GM12872 (cell line): ENCODE data around the gene VAMP8.

Experiments used
- CTCF ChIP-seq: IDR thresholded peaks from 3 replicates; pipeline ENCODE4 v1.5.1; 2011; ENCODE audit warnings: low read depth, mild to moderate bottlenecking, low read length, moderate library complexity; ENCODE audit not compliant: insufficient read depth

VAMP8 gene

DNA sequence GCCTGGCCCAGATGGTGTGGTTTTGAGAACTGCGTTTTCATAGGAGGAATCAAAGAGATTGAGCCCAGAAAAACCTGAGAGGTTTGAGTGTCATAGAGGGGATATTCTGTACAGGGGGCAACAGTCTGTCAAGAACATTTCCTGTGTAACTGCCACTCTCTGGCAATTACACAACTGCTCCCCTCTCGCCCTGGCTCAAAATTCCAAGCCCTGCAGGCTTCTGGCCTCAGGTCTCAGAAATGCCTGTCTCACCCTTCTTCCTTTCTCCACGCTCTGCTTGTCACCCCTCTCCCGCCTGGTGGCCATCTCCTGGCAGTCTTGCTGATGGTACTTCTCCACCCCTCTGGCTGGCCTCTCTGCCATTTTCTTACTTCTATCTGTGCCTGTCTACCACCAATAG lies 10.8 kb downstream of the VAMP8 start:
- no peak for TF ChIP-seq CTCF

DNA sequence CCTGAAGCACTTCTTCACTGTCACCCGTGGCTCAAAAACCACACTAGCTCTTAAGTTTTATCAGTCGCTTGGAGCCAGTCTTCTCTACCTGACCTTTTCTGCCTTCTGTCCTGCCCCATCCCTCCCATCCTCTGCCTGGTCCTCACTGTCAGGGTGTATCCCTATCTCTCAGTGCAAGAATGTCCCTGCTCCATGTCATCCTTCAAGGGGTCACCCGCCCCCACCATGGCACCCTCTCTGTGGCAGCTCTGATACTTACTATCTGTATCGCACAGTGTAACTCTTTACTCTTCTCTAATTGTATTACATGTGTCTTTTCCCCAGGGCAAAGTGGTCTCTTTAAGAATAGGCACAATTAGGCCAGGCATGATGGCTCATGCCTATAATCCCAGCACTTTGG lies 11.3 kb downstream of the VAMP8 start:
- no peak for TF ChIP-seq CTCF

GRCh38 chr2:85589181-85589580 lies 11.8 kb downstream of the VAMP8 start:
- no peak for TF ChIP-seq CTCF

DNA sequence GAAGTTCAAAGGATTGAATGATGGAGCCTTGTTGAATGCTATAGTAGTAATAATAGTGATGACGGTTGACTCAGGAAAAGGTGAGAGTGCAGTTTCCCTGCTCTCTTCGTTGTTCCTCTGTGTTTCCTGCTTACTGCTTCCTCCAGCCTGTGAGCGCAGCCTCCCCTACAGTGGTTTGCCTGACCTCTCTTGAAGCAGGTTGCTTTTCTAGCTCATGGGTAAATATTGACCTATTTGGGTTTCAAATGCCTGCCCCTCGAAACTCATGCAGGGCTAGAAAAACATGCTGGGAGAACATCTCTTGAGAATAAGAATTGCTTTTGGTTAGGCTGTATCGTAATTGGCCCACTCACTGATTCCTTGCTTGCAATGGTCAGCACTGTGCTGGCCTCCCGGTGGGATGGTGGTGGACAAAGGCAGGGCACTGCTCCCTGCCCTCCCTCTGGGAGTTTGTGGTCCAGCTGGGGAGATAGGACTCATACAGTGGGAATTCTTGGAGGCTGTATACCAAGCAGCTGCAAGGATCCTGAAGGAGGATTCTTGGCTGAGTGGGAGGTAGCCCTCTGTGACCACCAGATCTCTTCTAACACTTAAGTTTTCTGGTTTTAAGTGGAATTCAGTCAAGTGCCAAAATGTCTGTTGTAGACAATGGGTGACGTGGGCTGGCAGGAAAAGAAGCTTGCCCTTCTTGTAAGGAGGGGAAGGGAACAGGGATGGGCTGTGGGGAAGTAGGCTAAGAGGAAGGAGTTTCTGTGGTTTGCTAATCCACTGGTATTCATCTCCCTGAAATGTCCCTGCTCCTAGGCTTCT lies 12.8 kb downstream of the VAMP8 start:
- TF ChIP-seq CTCF = no peak

DNA sequence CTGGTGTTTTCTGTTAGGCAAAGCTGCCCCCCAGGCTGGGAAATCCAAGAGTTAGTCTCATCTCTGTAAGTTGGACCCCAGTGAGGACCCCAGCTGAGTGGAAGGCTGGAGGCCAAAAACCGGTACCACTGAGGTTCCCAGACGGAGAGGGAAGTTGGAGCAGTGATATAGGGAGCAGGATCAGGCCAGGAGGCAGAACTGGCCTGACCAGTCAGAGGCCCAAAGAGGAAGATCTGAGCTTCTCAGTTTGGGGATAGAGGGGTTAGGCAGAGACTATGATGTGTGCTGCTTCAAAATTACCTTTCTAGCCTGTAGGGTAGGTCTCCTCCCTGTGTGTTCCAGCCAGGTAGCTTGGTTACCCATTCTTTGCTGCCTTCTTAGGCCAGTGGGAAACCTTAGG lies 13.6 kb downstream of the VAMP8 start:
- no peak for TF ChIP-seq CTCF

DNA sequence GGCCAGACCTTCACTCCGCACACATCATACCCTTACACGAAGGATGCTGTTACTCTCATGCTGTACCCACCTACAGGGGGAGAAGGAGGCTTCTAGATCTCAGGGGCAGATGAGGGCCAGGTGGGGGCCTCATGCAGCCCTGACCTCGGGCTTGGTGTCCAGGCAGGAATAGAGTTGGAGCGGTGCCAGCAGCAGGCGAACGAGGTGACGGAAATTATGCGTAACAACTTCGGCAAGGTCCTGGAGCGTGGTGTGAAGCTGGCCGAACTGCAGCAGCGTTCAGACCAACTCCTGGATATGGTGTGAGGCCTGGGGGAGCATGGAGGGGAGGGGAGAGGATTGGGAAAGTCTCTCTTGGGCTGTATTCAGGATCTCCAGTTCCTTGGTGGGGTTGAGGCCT lies 14.2 kb downstream of the VAMP8 start:
- TF ChIP-seq CTCF = no peak

- TF ChIP-seq CTCF = no peak
Observed at GRCh38 chr2:85593023-85593422, 15.6 kb downstream of the VAMP8 start.
